B cell (primary cell): ENCODE data around the gene ARHGAP40. TPM values are rescaled to one million over a fixed set of nuclear protein-coding genes. Genes with fewer than 3 reads are reported as not detected.

Experiments used
- ATAC-seq: fragments of 200-7000 bp; cut with Tn5 transposase; one replicate; pipeline ENCODE4 v1.10.0; 2021; ENCODE audit warnings: low read depth, mild to moderate bottlenecking, moderate number of reproducible peaks, moderate library complexity
- CTCF ChIA-PET: fragments of 350-600 bp; sonication (Branson Sonifier 250); formaldehyde crosslinking; loops from one replicate; lab custom pipeline; 2021; ENCODE audit warnings: antibody characterized with exemption, inconsistent platforms; lab: Charles Lee
- POLR2A ChIA-PET: fragments of 350-600 bp; sonication (Branson Sonifier 250); formaldehyde crosslinking; loops from one replicate; lab custom pipeline; 2021; ENCODE audit warnings: antibody characterized with exemption; lab: Charles Lee
- DNase-seq: peaks from one replicate; pipeline ENCODE4 v3.0.0; 2013
- H2AFZ ChIP-seq: 2 replicates; pipeline ENCODE4 v1.6.1; 2012; ENCODE audit warnings: mild to moderate bottlenecking, low read depth, low read length; ENCODE audit not compliant: insufficient read depth, poor library complexity, severe bottlenecking
- H3K27ac ChIP-seq, 2 donors: 1 replicate in 1 of 2; 2 replicates in 1 of 2; pipeline ENCODE4 v1.5.1; 2012 to 2013; ENCODE audit warnings: low read length in 2 of 2, mild to moderate bottlenecking in 2 of 2, moderate library complexity in 1 of 2
- H3K27me3 ChIP-seq, 4 experiments: fragments of 200-600 bp in 1 of 4; sonication (generic) in 1 of 4; replicated peaks in 1 of 4; 1 replicate in 2 of 4; 2 replicates in 2 of 4; pipeline versions ENCODE4 v1.6.1 to v1.7.0; 2013 to 2016; ENCODE audit warnings: low read length in 3 of 4, mild to moderate bottlenecking in 2 of 4, mixed read lengths in 1 of 4, moderate library complexity in 1 of 4; ENCODE audit not compliant: insufficient read depth in 4 of 4, control insufficient read depth in 3 of 4; ENCODE audit errors: control extremely low read depth in 1 of 4
- H3K36me3 ChIP-seq, 2 experiments: replicated peaks in 1 of 2; 1 replicate in 1 of 2; 2 replicates in 1 of 2; pipeline versions ENCODE4 v1.6.1 to v1.7.1; 2013; ENCODE audit warnings: low read length in 1 of 2; ENCODE audit not compliant: insufficient read depth in 2 of 2, control insufficient read depth in 1 of 2; ENCODE audit errors: control extremely low read depth in 1 of 2, extremely low read depth in 1 of 2
- H3K4me1 ChIP-seq, 2 donors: fragments of 200-600 bp in 1 of 2; sonication (generic) in 1 of 2; 1 replicate in 1 of 2; 2 replicates in 1 of 2; pipeline versions ENCODE4 v1.5.1 to v1.6.1; 2013 to 2017; ENCODE audit warnings: low read length in 2 of 2; ENCODE audit not compliant: control insufficient read depth in 2 of 2, insufficient read depth in 2 of 2
- H3K4me2 ChIP-seq: replicated peaks from 2 replicates; pipeline ENCODE3; 2012; ENCODE audit warnings: mild to moderate bottlenecking, low read depth, low read length; ENCODE audit not compliant: poor library complexity, severe bottlenecking
- H3K4me3 ChIP-seq, 5 experiments: fragments of 200-600 bp in 1 of 5; sonication (generic) in 1 of 5; 1 replicate in 3 of 5; 2 replicates in 2 of 5; pipeline versions ENCODE4 v1.5.1 to v1.7.0; 2011 to 2016; ENCODE audit warnings: low read length in 4 of 5, mild to moderate bottlenecking in 4 of 5, low read depth in 2 of 5, control low read depth in 1 of 5, moderate library complexity in 1 of 5; ENCODE audit not compliant: insufficient read depth in 1 of 5; ENCODE audit errors: control extremely low read depth in 1 of 5, extremely low read depth in 1 of 5
- H3K79me2 ChIP-seq: fragments of 200-600 bp; sonication (generic); one replicate; pipeline ENCODE4 v1.6.0; 2016; ENCODE audit warnings: low read length; ENCODE audit not compliant: control insufficient read depth, insufficient read depth
- H3K9ac ChIP-seq: fragments of 200-600 bp; sonication (generic); 2 replicates; pipeline ENCODE4 v1.6.1; 2017; ENCODE audit warnings: mild to moderate bottlenecking, low read length, moderate library complexity
- H3K9me3 ChIP-seq, 3 donors: one replicate each; pipeline versions ENCODE4 v1.6.1 to v1.7.1; 2013; ENCODE audit warnings: low read length in 2 of 3; ENCODE audit not compliant: control insufficient read depth in 2 of 3, insufficient read depth in 1 of 3; ENCODE audit errors: control extremely low read depth in 1 of 3
- H4K20me1 ChIP-seq: 2 replicates; pipeline ENCODE4 v1.6.0; 2012; ENCODE audit warnings: mild to moderate bottlenecking, low read length; ENCODE audit not compliant: insufficient read depth, control insufficient read depth, poor library complexity, severe bottlenecking
- H3K27ac Mint-ChIP-seq: one replicate; pipeline ENCODE4 v1.8.0; 2021; ENCODE audit warnings: mixed read lengths
- H3K27me3 Mint-ChIP-seq: one replicate; pipeline ENCODE4 v1.8.0; 2021; ENCODE audit warnings: mixed read lengths
- H3K4me1 Mint-ChIP-seq: one replicate; pipeline ENCODE4 v1.8.0; 2021; ENCODE audit warnings: mixed read lengths
- H3K4me3 Mint-ChIP-seq: one replicate; pipeline ENCODE4 v1.8.0; 2021; ENCODE audit warnings: mixed read lengths
- H3K9me3 Mint-ChIP-seq: one replicate; pipeline ENCODE4 v1.8.0; 2022; ENCODE audit warnings: mixed read lengths; ENCODE audit not compliant: insufficient read depth
- EZH2 ChIP-seq: IDR thresholded peaks from 2 replicates; pipeline ENCODE4 v1.6.1; 2012; ENCODE audit warnings: borderline replicate concordance, low read depth, mild to moderate bottlenecking, moderate library complexity, low read length; ENCODE audit not compliant: insufficient read depth, poor library complexity, severe bottlenecking
- WGBS: methylation state at CpG from one replicate; pipeline ENCODE4 v1.1.5; 2013; ENCODE audit warnings: missing lambda C conversion rate; ENCODE audit not compliant: insufficient coverage; 5-methylcytosine and 5-hydroxymethylcytosine counted together
- intact Hi-C: fragments of 100-400 bp; cut with micrococcal nuclease; formaldehyde crosslinking; loops from one replicate; pipeline ENCODE4 v1.10.0; 2022
- polyA plus RNA-seq: library from polyadenylated mRNA; depleted of rRNA; stranded (reverse); fragments of >200 nt; gene quantifications from 2 replicates; pipeline ENCODE4 v1.2.3, GENCODE V29; 2012
- total RNA-seq, 2 donors: library from RNA; stranded (reverse); fragments of 120-200 nt in 1 of 2; gene quantifications; 1 replicate in 1 of 2; 2 replicates in 1 of 2; pipeline versions ENCODE4 v1.2.3 to v1.2.4, GENCODE V29; 2013 to 2022
- TF ChIP-seq, protein P1 (sequence below): fragments of 200-600 bp; IDR thresholded peaks from one replicate; pipeline ENCODE4 v1.8.0; 2022; ENCODE audit warnings: antibody characterized with exemption, mild to moderate bottlenecking

Gene ARHGAP40
- total and polyA plus RNA-seq, 2 donors (not counting 1 experiment from before 2014, with no cell fraction given), result not detected

DNA sequence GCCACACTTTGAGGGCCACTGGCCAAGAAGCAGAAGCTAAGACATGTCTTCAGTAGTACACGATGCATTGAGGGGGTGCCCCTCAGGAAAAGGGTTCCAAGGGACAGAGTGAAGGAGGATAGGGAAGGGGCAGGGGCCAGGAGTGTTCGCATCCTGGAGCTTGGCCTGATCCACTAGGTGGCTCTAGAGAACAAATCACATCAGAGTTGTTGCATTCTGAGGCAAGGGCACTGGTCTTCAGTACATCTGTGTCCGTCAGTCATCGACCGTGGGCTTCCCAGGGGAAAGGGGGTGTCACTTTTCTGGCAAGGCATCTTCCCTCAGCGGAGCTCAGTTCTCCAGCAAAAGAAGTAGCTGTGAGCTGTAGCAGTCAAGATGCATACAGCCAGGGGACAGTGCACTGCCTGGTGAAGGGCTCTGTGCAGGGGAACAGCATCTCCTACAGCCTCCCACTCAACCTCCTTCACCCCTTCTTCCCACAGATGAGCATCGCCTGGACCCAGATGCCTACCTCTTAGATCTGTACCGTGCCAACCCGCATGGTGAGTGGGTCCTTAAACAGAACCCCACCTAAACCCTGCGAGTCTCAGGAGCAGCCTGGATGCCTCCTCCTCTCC lies 47.8 kb downstream of the ARHGAP40 start:
- H3K4me1 ChIP-seq, result peaks cover 12 to 13% of the 10 kb centered on the region in 2 donors
- Mint-ChIP-seq H3K4me1 (peaks cover 20% of the 10 kb centered on the region), H3K27me3 (peaks cover 52% of the 10 kb centered on the region), H3K27ac (no peak overlapping the region), H3K9me3 (peaks cover 3% of the 10 kb centered on the region), H3K4me3 (no peak overlapping the region)
- CTCF ChIA-PET, result interaction anchor here (0.7 to 8.9 kb wide), 14 partner anchors 8 to 431 kb away, joined by 3 to 102 read pairs (median 4); partner anchors contain the start of genes ACTR5 and DHX35
- TF ChIP-seq EZH2, result no peak
- TF ChIP-seq, protein P1, sequence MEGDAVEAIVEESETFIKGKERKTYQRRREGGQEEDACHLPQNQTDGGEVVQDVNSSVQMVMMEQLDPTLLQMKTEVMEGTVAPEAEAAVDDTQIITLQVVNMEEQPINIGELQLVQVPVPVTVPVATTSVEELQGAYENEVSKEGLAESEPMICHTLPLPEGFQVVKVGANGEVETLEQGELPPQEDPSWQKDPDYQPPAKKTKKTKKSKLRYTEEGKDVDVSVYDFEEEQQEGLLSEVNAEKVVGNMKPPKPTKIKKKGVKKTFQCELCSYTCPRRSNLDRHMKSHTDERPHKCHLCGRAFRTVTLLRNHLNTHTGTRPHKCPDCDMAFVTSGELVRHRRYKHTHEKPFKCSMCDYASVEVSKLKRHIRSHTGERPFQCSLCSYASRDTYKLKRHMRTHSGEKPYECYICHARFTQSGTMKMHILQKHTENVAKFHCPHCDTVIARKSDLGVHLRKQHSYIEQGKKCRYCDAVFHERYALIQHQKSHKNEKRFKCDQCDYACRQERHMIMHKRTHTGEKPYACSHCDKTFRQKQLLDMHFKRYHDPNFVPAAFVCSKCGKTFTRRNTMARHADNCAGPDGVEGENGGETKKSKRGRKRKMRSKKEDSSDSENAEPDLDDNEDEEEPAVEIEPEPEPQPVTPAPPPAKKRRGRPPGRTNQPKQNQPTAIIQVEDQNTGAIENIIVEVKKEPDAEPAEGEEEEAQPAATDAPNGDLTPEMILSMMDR, result no peak
- H3K9ac ChIP-seq, result no peak overlapping the region
- no peak overlapping the region for H3K4me3 ChIP-seq
- 35% methylated on average over 10 of the region's 10 CpGs for WGBS
- POLR2A ChIA-PET, result no interaction called here
- no peak overlapping the region for H2AFZ ChIP-seq
- H3K4me2 ChIP-seq, result no peak overlapping the region
- no peaks in the 10 kb centered on the region for H4K20me1 ChIP-seq
- H3K36me3 ChIP-seq, result no peaks in the 10 kb centered on the region
- no peak overlapping the region for H3K27ac ChIP-seq
- H3K79me2 ChIP-seq, result no peaks in the 10 kb centered on the region
- ATAC-seq (no peak), DNase-seq (no peak)
- intact Hi-C loops, result loop anchor here (5.0 kb wide), 1 partner anchor 83 kb away; no protein-coding TSS in a partner anchor
- H3K27me3 ChIP-seq, result peaks cover 0 to 37% (median 17%) of the 10 kb centered on the region in 4 experiments
- H3K9me3 ChIP-seq, result peaks cover 0 to 6% (median 0%) of the 10 kb centered on the region in 3 donors

DNA sequence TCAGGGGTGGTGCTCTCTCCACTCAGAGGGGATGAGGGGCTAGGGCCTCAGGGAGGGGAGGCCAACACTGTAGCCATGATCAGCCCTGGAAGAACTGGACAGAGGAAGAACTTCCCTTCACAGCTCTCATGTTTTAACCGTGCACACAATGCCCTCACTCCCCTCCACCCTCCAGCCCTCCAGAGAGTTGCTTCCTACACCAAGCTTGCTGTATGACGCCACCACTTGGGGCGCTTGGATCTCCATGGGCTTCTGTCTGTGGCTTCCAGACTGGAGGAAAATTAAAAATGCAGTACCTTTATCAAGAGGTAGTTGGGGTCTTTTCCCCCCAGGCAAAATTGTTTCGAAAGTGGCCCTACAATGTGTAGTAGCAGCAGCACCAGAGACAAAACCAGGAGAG lies 48.4 kb downstream of the ARHGAP40 start:
- no peak overlapping the region for H3K9ac ChIP-seq
- POLR2A ChIA-PET, result no interaction called here
- no peak overlapping the region for H2AFZ ChIP-seq
- DNase-seq (no peak), ATAC-seq (no peak)
- no peak overlapping the region for H3K4me2 ChIP-seq
- peaks cover 12 to 13% of the 10 kb centered on the region in 2 donors for H3K4me1 ChIP-seq
- H3K79me2 ChIP-seq, result no peaks in the 10 kb centered on the region
- peaks cover 0 to 37% (median 15%) of the 10 kb centered on the region in 4 experiments for H3K27me3 ChIP-seq
- H3K36me3 ChIP-seq, result no peaks in the 10 kb centered on the region
- intact Hi-C loops, result no loop called here
- Mint-ChIP-seq H3K9me3 (peaks cover 3% of the 10 kb centered on the region), H3K4me3 (no peak overlapping the region), H3K4me1 (peaks cover 19% of the 10 kb centered on the region), H3K27me3 (peaks cover 50% of the 10 kb centered on the region), H3K27ac (no peak overlapping the region)
- CTCF ChIA-PET, result interaction anchor here (0.7 to 8.9 kb wide), 11 partner anchors 9 to 431 kb away, joined by 3 to 102 read pairs (median 5); partner anchors contain the start of genes ACTR5 and DHX35
- no peak overlapping the region for H3K4me3 ChIP-seq
- H3K27ac ChIP-seq, result no peak overlapping the region
- WGBS, result 33% methylated on average over 1 of the region's 4 CpGs
- no peaks in the 10 kb centered on the region for H4K20me1 ChIP-seq
- H3K9me3 ChIP-seq, result peaks cover 0 to 6% (median 0%) of the 10 kb centered on the region in 3 donors
- TF ChIP-seq, protein P1, result no peak
- TF ChIP-seq EZH2, result no peak
